Left ventricle myocardium inferior (tissue), 1 donor: ENCODE measurements around the gene GNG7. TPM values are rescaled to one million over a fixed set of nuclear protein-coding genes. Genes with fewer than 3 reads are reported as not detected.
"Not testable (repeated sequence)": the region's sequence is repeated elsewhere in the genome, so short reads cannot be mapped to it uniquely, and the experiment has no call there.

Experiments used
- DNase-seq: peaks from one replicate; pipeline ENCODE4 v3.0.0-alpha.2; 2020
- H3K27ac ChIP-seq: fragments of 200-600 bp; replicated peaks from 2 replicates; pipeline ENCODE4 v1.8.0; 2021
- H3K27me3 ChIP-seq: fragments of 200-600 bp; 2 replicates; pipeline ENCODE4 v1.8.0; 2021; ENCODE audit warnings: low read depth
- H3K36me3 ChIP-seq: fragments of 200-600 bp; 2 replicates; pipeline ENCODE4 v1.8.0; 2021
- H3K4me1 ChIP-seq: fragments of 200-600 bp; 2 replicates; pipeline ENCODE4 v1.8.0; 2021
- H3K4me3 ChIP-seq: fragments of 200-600 bp; 2 replicates; pipeline ENCODE4 v1.8.0; 2021; ENCODE audit warnings: mild to moderate bottlenecking, moderate library complexity
- H3K9me3 ChIP-seq: fragments of 200-600 bp; replicated peaks from 2 replicates; pipeline ENCODE4 v1.8.0; 2021
- CTCF ChIP-seq: fragments of 200-600 bp; IDR thresholded peaks from 2 replicates; pipeline ENCODE4 v1.8.0; 2021; ENCODE audit warnings: antibody characterized with exemption, mild to moderate bottlenecking, borderline replicate concordance
- intact Hi-C: fragments of 100-400 bp; cut with micrococcal nuclease; formaldehyde crosslinking; loops from one replicate; pipeline ENCODE4 v1.11.0; 2022
- total RNA-seq: library from RNA; stranded (reverse); fragmentation: NEBNext Ultra II Directional; extraction: Animal tissue kit (Norgen Biotek cat#: 25700); gene quantifications from one replicate; pipeline ENCODE4 v1.2.1, GENCODE V29; 2021
- donor health status: DM: no; HTN: yes; CAD: no; lungs with severe emphysema.

The GNG7 gene
- total RNA-seq, 1 donor from 2014 or later: 46.6 TPM

GRCh38 chr19:2574971-2575630 lies 127.4 kb downstream of the GNG7 start:
- Histone ChIP-seq H3K4me1 (peaks cover 43% of the 10 kb centered on the region), H3K36me3 (no peaks in the 10 kb centered on the region), H3K4me3 (no peak overlapping the region), H3K27me3 (no peaks in the 10 kb centered on the region), H3K27ac (no peak overlapping the region), H3K9me3 (peaks cover 3% of the 10 kb centered on the region)
- no peak for TF ChIP-seq CTCF
- intact Hi-C loops: no loop called here
- no peak for DNase-seq

- H3K4me3 ChIP-seq: no peak overlapping the region
- no peak overlapping the region for H3K27ac ChIP-seq
- intact Hi-C loops: no loop called here
- no peak for TF ChIP-seq CTCF
- DNase-seq: no peak
- H3K9me3 ChIP-seq: peaks cover 3% of the 10 kb centered on the region
- no peaks in the 10 kb centered on the region for H3K27me3 ChIP-seq
- peaks cover 37% of the 10 kb centered on the region for H3K4me1 ChIP-seq
- H3K36me3 ChIP-seq: no peaks in the 10 kb centered on the region
Measured at GRCh38 chr19:2574478-2574931, 128.0 kb downstream of the GNG7 start.

GRCh38 chr19:2573916-2574315 lies 128.6 kb downstream of the GNG7 start:
- no peak overlapping the region for H3K4me3 ChIP-seq
- peaks cover 3% of the 10 kb centered on the region for H3K9me3 ChIP-seq
- H3K27me3 ChIP-seq: no peaks in the 10 kb centered on the region
- no peak for DNase-seq
- no peak overlapping the region for H3K27ac ChIP-seq
- TF ChIP-seq CTCF: no peak
- peaks cover 31% of the 10 kb centered on the region for H3K4me1 ChIP-seq
- no peaks in the 10 kb centered on the region for H3K36me3 ChIP-seq
- intact Hi-C loops: no loop called here

- H3K27me3 ChIP-seq, H3K9me3 ChIP-seq, DNase-seq, H3K27ac ChIP-seq, H3K36me3 ChIP-seq, H3K4me3 ChIP-seq, intact Hi-C loops: not testable (repeated sequence)
- peaks cover 25% of the 10 kb centered on the region for H3K4me1 ChIP-seq
Measured at GRCh38 chr19:2572152-2572551, 130.3 kb downstream of the GNG7 start.

GRCh38 chr19:2569596-2570465 lies 132.7 kb downstream of the GNG7 start:
- intact Hi-C loops: no loop called here

More at GRCh38 chr19:2569596-2570465, 132.7 kb downstream of the GNG7 start:
- DNase-seq: no peak
- no peak for TF ChIP-seq CTCF
- Histone ChIP-seq H3K4me1 (peaks cover 25% of the 10 kb centered on the region), H3K9me3 (peaks cover 3% of the 10 kb centered on the region), H3K36me3 (no peaks in the 10 kb centered on the region), H3K27ac (peak overlapping the region; percentile 50), H3K4me3 (no peak overlapping the region), H3K27me3 (no peaks in the 10 kb centered on the region)
